Measurements from ENCODE around the gene MEIOB.

GRCh38 chr16:1890708-1891050, 18.7 kb upstream of the MEIOB start:
- TF ChIP-seq CTCF (tag by site-specific recombination; IDR thresholded peaks at IDR 0.05) (no peak), ZNF677 (tag by site-specific recombination; IDR thresholded peaks at IDR 0.05) (no peak), YY1 (tag by site-specific recombination; IDR thresholded peaks at IDR 0.05) (no peak), ATF2 (tag by site-specific recombination; IDR thresholded peaks at IDR 0.05; ENCODE audit: low read depth) (no peak), ZBTB1 (tag by site-specific recombination; IDR thresholded peaks at IDR 0.05) (no peak), ZNF510 (tag by site-specific recombination; IDR thresholded peaks at IDR 0.05; ENCODE audit: insufficient replicate concordance) (no peak)
